ENCODE measurements around the gene RAMP3.
"Not testable (repeated sequence)": the region's sequence is repeated elsewhere in the genome, so short reads cannot be mapped to it uniquely, and the experiment has no call there.

Gene RAMP3

GRCh38 chr7:45158471-45158870 is 880 bp downstream of the RAMP3 start:
- no peak for DNase-seq

DNA sequence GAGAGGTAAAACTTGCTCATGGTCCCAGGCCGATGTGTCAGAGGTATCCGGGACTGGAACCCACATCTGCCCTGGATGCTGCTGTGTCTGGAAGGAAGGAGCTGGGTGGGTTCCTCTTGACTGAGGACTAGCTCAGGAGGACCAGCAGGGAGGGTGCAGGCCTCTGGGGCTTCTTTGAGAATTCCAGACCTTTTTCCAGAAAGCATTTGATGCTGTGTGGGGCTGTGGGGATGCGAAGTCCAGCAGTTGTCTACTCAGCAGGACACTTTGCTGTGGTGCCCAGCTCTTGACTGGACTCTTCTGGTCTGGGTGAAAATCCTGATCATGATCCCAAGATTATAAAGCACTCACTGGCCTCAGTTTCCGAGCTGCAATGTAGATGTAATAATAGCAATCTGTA is 1.7 kb downstream of the RAMP3 start:
- DNase-seq = no peak

DNA sequence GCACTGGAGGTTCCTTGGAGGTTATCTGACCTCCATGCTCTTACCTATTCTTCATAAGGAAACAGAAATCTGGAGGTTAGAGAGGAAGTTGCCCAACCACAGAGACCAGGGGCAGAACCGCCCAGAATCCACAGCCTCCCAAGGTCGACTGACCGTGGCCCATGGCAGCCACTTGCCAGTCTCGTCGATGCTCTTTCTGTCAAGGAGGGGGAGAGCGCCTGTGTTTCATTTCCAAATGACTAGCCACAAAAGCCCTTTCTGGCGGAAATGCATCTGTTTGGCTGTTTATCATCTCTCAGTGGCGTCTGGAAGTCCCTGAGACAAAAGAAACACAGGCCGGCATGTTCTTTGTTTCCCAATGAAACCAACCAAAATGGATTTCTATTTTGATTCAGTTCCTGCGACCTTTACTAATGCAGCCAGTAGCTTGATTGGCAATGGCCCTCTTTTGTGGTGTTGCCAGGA is 2.9 kb downstream of the RAMP3 start:
- DNase-seq = no peak

DNA sequence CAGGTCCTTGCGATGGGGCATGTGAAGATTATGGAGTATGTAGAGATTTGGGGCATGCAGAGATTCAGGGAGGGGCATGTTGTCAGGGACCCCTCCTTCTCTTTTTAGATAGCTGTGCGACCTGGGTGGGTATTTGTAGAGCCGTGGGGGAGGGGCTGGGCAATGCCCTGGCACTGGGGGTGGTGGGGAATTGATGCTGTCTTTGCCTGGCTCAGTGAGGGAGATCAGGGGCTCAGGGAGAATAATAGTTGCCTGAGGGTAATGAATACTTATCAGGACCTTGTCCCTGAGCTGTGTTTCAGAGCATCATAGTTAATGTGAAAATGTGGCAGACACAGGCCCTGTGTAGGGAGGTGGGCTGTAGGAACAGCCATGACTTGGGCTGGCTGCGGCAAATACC is 3.5 kb downstream of the RAMP3 start:
- DNase-seq = no peak

- no peak for DNase-seq
Measured at GRCh38 chr7:45161842-45162241, 4.3 kb downstream of the RAMP3 start.

DNA sequence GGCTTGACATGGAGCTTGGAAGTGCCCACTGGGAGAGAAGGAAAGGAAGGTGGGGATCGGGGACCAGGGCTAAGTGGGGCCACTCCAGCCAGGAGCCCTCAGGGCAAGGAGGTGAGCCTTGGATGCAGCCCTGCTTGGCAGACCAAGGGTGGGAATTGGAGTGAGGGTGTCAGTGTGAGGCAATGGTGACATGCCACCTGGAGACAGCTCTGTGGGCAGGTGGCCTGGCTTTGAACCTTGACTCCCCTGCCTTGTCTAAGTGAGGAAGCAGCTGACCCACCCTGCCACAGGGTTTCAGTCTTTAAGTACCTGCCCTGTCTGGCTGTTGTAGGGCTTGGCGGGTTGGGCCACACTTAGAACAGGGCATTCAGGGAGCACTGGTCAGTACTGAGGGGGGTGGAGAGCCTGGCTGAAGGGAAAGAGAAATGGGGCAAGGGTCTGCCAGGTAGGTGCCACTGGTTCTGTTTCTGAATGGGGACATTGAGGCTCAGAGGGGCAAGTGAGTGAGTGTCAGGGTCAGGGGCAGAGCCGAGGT is 4.8 kb downstream of the RAMP3 start:
- DNase-seq = no peak

DNA sequence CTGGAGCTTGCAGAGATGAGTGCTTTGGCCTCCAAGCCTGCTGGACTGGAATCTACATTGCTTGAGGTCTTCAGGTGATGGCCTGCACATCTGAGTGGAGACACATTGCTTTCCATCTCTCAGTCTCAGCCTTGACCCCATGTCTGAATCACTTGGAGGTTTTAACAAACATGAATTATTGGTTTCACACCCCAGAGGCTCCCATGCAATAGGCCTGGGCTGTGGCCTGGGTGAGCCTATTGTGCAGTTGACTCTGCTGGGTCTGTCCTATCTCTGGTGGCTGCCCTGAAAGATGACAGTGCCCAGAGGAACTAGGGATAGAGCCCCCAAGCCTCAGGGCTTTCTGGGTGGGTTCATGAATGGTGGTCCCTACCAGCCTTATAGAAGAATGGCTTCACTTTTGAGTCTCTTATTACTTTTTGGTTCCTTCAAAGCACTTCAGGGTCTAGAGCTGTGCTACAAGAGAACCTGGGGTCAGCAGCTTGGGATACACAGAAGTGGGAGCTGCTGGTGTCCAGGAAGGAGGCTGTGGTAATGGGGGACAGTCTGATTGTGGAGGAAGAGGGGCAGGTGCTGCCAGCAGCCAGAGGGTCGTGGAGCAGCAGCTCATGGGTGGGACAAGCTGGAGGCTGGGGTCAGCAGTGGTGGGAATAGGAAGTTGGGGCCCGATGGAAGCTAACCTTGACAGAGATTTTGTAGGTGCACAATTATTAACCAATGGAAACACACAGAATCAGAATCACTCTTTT is 5.5 kb downstream of the RAMP3 start:
- no peak for DNase-seq

- DNase-seq = no peak
Measured at GRCh38 chr7:45163692-45164052, 6.1 kb downstream of the RAMP3 start.

GRCh38 chr7:45164271-45164670 is 6.7 kb downstream of the RAMP3 start:
- not testable (repeated sequence) for DNase-seq

DNA sequence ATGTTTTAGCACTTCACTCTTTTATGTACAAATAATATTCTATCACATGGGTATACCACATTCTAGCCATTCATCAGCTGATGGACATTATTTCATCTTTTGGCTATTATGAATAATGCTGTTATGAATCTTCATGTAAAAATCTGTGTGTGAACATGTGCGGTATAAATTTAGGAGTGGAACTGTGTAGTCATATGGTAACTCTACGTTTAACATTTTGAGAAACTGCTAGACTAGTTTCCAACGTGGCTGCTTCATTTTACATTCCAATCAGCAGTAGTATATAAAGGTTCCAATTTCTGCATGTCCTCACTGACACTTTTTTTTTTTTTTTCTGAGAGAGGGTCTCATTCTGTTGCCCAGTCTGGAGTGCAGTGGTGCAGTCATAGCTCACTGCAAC is 8.3 kb downstream of the RAMP3 start:
- DNase-seq = no peak

- DNase-seq = no peak
Measured at GRCh38 chr7:45171946-45172345, 14.4 kb downstream of the RAMP3 start.

GRCh38 chr7:45173596-45174327 is 16.2 kb downstream of the RAMP3 start:
- no peak for DNase-seq

DNA sequence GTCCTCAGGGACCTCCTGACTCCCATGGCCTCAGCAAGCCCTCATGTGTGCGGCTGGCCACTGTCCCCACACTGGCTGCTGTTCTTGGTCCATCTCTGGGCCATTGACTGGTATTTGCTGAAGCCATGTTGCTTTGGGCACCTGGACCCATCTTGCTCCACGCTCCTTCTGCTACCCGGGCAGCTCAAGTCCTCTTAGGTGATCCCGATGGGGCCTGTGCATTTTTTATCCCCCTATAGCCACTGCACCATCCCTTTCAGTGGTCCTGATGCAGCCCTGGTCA is 16.7 kb downstream of the RAMP3 start:
- no peak for DNase-seq

DNA sequence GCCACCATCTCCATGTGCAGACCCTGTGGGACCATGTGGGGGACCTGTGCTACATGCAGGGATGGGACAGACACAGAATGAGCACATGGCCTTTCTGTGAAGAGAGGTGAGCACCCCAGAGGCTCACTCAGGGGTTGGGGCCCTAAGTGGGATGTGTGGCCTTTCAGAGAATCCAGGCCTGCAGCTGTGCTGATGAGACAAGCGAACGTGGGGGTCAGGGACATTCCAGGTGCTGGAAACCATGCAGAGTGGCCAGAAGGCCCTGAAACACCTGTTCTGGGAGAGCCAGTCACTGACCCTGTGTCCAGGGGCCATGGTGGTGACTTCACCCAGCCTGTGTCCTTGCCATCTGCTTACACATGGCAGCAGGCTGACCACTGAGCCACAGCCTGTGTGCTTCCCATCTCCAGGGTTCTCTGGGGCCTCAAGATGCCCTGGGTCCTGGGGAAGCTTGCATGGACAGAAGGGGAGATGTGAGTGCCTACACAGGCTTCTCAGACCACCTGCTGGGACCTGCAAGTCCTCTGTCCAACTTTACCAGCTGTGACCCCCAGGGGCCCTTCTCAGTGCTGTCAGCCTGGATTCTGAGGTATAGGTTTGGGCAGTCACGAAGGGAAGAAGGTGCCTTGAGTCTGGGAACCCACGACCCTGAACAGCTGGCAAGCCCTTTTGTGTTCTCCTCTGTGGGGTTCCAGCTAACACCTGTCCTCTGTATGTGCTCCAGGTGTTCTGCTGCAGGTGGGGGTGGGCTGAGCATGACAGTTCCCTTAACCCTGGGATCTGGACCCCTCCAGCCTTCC is 17.6 kb downstream of the RAMP3 start:
- no peak for DNase-seq

- DNase-seq = no peak
Measured at GRCh38 chr7:45176091-45176490, 18.5 kb downstream of the RAMP3 start.

DNA sequence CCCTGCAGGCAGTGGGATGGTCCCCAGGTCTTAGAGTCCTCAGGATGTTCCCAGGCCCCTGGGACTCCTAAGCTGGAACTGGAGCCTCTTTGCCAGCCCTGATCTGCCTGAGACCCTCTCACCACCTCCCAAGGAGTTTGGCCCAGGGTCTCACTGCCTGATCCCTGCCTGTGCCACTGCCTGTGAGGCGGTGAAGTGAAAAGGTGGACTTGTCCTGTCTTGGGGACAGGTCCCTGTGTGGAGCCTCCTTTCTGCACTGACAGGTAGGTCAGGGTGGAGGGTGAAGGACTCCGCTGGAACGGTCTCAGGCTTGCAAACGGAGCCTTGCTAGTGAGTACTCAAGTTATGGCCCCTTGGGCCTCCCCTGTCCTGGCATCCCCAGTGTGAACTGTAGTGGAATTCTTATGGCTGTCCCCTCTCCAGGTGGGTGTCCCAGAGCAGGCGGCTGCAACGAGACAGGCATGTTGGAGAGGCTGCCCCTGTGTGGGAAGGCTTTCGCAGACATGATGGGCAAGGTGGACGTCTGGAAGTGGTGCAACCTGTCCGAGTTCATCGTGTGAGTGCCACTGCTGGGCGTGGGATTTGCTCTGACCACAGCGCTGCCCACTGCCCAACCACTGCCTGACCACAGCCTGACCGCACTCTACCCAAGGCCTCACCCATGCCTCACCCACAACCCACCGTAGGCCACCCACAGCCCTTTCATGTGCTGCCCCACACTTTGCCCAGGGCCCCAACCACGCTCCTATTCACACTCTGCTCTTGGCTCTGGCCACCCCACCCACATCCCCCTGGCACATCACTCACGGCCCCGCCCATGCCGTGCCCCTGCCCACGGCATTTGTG is 19.5 kb downstream of the RAMP3 start:
- DNase-seq = no peak

GRCh38 chr7:45177801-45178200 is 20.2 kb downstream of the RAMP3 start:
- DNase-seq = no peak

- peak; percentile 14 for DNase-seq
Measured at GRCh38 chr7:45178241-45179225, 20.9 kb downstream of the RAMP3 start.

DNA sequence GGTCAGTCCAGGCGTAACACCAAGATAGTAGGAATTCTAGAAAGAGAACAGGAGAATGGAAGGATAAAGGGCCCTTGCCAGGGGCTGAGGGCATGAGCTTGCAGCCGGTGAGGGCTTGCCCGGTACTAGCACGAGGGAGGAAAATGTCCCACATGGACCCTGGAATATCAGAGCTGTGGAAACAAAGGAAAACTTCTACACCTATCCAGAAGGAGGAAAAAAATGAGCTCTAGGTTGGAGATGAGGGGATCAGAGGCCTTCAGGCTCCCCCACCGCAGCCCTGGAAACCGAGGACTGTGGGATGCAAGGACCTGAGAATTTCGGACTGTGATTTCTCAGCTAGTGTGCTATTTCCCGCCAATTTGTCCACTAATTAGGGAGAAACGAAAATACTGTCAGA is 22.1 kb downstream of the RAMP3 start:
- DNase-seq = no peak

GRCh38 chr7:45180084-45180986 is 22.7 kb downstream of the RAMP3 start:
- DNase-seq = no peak

All from CD4-positive, alpha-beta T cell treated with Interleukin-17A for 4 hours (primary cell).